ENCODE measurements around the gene IRS1. TPM values are rescaled to one million over a fixed set of nuclear protein-coding genes. Genes with fewer than 3 reads are reported as not detected.
A peak's percentile ranks its signal among the peaks of the same experiment; 100 is the strongest.

IRS1 gene, protein sequence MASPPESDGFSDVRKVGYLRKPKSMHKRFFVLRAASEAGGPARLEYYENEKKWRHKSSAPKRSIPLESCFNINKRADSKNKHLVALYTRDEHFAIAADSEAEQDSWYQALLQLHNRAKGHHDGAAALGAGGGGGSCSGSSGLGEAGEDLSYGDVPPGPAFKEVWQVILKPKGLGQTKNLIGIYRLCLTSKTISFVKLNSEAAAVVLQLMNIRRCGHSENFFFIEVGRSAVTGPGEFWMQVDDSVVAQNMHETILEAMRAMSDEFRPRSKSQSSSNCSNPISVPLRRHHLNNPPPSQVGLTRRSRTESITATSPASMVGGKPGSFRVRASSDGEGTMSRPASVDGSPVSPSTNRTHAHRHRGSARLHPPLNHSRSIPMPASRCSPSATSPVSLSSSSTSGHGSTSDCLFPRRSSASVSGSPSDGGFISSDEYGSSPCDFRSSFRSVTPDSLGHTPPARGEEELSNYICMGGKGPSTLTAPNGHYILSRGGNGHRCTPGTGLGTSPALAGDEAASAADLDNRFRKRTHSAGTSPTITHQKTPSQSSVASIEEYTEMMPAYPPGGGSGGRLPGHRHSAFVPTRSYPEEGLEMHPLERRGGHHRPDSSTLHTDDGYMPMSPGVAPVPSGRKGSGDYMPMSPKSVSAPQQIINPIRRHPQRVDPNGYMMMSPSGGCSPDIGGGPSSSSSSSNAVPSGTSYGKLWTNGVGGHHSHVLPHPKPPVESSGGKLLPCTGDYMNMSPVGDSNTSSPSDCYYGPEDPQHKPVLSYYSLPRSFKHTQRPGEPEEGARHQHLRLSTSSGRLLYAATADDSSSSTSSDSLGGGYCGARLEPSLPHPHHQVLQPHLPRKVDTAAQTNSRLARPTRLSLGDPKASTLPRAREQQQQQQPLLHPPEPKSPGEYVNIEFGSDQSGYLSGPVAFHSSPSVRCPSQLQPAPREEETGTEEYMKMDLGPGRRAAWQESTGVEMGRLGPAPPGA (N-terminal part only)
- 18.7 and 29.1 TPM in 2 replicates for total RNA-seq
- 14.3 and 24.0 TPM in 2 replicates for polyA plus RNA-seq
- polyA plus RNA-seq (2012): 21.3 and 33.3 TPM in 2 replicates
- polyA minus RNA-seq (ENCODE audit: low replicate concordance): 40.7 and 72.5 TPM in 2 replicates

DNA sequence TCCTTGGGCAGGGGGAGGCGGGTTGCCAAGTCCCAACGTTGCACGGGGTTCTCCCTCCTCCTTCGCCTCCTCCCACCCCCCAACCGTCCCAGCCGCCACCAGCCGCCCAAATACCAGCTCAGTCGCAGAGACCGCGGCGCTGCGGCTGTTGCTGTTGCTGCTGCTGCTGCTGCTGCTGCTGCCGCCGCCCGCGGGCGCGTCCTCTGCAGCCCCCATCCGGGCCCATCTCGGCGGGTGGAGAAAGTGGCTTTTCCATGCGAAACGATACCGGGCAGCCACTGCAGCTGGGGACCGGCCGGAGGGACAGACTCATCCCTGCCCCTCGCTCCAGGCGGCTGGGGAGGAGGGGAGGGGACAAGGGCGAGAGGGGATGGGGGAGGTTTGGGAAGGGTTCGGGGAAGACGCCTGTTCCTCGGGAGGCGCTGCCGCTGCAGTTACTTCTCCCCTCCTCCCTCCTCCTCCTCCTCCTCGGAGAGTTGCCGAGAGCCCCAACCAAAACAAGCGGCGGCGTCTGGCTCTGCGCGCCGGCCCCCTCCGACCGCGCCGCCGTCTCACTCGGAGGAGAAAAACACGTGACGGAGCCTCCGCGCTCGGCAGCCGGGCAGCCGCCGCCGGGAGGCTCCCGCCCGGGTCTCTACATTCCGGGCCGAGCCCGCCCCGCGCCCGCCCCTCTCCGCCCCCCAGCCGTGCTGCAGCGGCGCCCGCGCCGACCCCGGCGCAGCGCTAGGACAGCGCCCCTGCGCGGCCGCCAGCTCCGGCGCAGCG is at the start of gene IRS1:
Gene IRS1 (minus strand): TSS at position 610 of the 765 bp plus-strand sequence. CDS start 1,082 bp downstream, outside the sequence.
- Histone ChIP-seq H3K4me3 (replicated peaks in 1 of 4; ENCODE audit: control extremely low read depth in 1 of 4, insufficient read depth in 1 of 4, low read depth in 3 of 4, low read length in 4 of 4) (peak within 1 kb of the TSS; percentile 59 to 96 (median 92)), H3K27ac (ENCODE audit: insufficient read depth, low read length) (peak within 1 kb of the TSS; percentile 88), H4K20me1 (ENCODE audit: control insufficient read depth, extremely low read depth, insufficient read depth, low read length) (no peaks in the 10 kb centered on the region), H3K36me3 (ENCODE audit: control insufficient read depth, insufficient read depth, low read length) (peaks cover 24% of the 10 kb centered on the region), H3K79me2 (ENCODE audit: control insufficient read depth, insufficient read depth, low read length) (peaks cover 65% of the 10 kb centered on the region), H3K4me2 (ENCODE audit: extremely low read depth, insufficient read depth, low read length) (peak within 1 kb of the TSS; percentile 91), H3K4me1 (ENCODE audit: control insufficient read depth, extremely low read depth, insufficient read depth, low read length) (peaks cover 7% of the 10 kb centered on the region), H3K9ac (ENCODE audit: insufficient read depth, low read length) (peak within 1 kb of the TSS; percentile 85), H3K27me3 (ENCODE audit: control insufficient read depth, insufficient read depth, low read length) (no peaks in the 10 kb centered on the region), H2AFZ (ENCODE audit: low read length) (peak within 1 kb of the TSS; percentile 14), H3K9me3 (ENCODE audit: control insufficient read depth, insufficient read depth, low read depth, low read length) (no peaks in the 10 kb centered on the region)
- DNase-seq (ENCODE audit: low read depth in 2 of 2): peak; percentile 82 to 88
- TF ChIP-seq, protein P1, sequence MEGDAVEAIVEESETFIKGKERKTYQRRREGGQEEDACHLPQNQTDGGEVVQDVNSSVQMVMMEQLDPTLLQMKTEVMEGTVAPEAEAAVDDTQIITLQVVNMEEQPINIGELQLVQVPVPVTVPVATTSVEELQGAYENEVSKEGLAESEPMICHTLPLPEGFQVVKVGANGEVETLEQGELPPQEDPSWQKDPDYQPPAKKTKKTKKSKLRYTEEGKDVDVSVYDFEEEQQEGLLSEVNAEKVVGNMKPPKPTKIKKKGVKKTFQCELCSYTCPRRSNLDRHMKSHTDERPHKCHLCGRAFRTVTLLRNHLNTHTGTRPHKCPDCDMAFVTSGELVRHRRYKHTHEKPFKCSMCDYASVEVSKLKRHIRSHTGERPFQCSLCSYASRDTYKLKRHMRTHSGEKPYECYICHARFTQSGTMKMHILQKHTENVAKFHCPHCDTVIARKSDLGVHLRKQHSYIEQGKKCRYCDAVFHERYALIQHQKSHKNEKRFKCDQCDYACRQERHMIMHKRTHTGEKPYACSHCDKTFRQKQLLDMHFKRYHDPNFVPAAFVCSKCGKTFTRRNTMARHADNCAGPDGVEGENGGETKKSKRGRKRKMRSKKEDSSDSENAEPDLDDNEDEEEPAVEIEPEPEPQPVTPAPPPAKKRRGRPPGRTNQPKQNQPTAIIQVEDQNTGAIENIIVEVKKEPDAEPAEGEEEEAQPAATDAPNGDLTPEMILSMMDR (conservative IDR thresholded peaks at IDR 0.05 in 1 of 2, IDR thresholded peaks at IDR 0.05 in 1 of 2; ENCODE audit: low read depth in 1 of 2, low read length in 2 of 2): no peak
- TF ChIP-seq EZH2 (IDR thresholded peaks at IDR 0.05; ENCODE audit: low read length, missing control alignments): no peak

DNA sequence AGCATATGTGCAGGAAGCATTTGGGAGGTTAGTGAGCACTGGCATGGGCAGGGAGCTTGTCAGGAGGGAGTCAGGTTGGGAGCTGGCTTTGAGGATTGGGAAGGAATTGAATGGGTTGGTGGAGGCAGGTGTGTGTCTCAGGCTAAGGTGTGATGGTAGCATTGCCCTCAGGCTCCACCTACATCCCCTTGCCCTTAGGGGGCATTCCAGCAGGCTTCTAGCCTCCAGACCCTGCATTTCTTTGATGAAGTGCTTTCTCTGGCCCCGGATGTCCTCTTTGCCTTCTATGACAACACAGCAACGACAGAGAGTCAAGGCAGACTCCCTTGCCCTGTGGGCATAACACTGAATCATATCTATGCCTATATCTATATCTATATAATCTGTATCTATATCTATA is 49.7 kb upstream of the IRS1 start:
- no peaks in the 10 kb centered on the region for H3K79me2 ChIP-seq (ENCODE audit: control insufficient read depth, insufficient read depth, low read length)
- H3K27ac ChIP-seq (ENCODE audit: insufficient read depth, low read length): no peak overlapping the region
- H3K4me3 ChIP-seq (replicated peaks in 1 of 4; ENCODE audit: control extremely low read depth in 1 of 4, insufficient read depth in 1 of 4, low read depth in 3 of 4, low read length in 4 of 4): no peak overlapping the region
- no peaks in the 10 kb centered on the region for H4K20me1 ChIP-seq (ENCODE audit: control insufficient read depth, extremely low read depth, insufficient read depth, low read length)
- H3K9me3 ChIP-seq (ENCODE audit: control insufficient read depth, insufficient read depth, low read depth, low read length): no peaks in the 10 kb centered on the region
- no peak overlapping the region for H3K9ac ChIP-seq (ENCODE audit: insufficient read depth, low read length)
- H3K4me1 ChIP-seq (ENCODE audit: control insufficient read depth, extremely low read depth, insufficient read depth, low read length): no peaks in the 10 kb centered on the region
- H2AFZ ChIP-seq (ENCODE audit: low read length): no peak overlapping the region
- DNase-seq (ENCODE audit: low read depth in 2 of 2): no peak
- TF ChIP-seq, protein P1 (conservative IDR thresholded peaks at IDR 0.05 in 1 of 2, IDR thresholded peaks at IDR 0.05 in 1 of 2; ENCODE audit: low read depth in 1 of 2, low read length in 2 of 2): no peak
- TF ChIP-seq EZH2 (IDR thresholded peaks at IDR 0.05; ENCODE audit: low read length, missing control alignments): no peak
- no peak overlapping the region for H3K4me2 ChIP-seq (ENCODE audit: extremely low read depth, insufficient read depth, low read length)
- H3K36me3 ChIP-seq (ENCODE audit: control insufficient read depth, insufficient read depth, low read length): no peaks in the 10 kb centered on the region
- H3K27me3 ChIP-seq (ENCODE audit: control insufficient read depth, insufficient read depth, low read length): no peaks in the 10 kb centered on the region

Measured in fibroblast of lung (primary cell).